ENCODE data around the gene BIN2. TPM values are rescaled to one million over a fixed set of nuclear protein-coding genes. Genes with fewer than 3 reads are reported as not detected.

BIN2 gene
- total and polyA plus RNA-seq, 9 of the 15 experiments (the other 6 are each of a cell fraction or from before 2014, with no cell fraction given) = 0.04 to 0.39 (median 0.25) TPM; not detected in 1

DNA sequence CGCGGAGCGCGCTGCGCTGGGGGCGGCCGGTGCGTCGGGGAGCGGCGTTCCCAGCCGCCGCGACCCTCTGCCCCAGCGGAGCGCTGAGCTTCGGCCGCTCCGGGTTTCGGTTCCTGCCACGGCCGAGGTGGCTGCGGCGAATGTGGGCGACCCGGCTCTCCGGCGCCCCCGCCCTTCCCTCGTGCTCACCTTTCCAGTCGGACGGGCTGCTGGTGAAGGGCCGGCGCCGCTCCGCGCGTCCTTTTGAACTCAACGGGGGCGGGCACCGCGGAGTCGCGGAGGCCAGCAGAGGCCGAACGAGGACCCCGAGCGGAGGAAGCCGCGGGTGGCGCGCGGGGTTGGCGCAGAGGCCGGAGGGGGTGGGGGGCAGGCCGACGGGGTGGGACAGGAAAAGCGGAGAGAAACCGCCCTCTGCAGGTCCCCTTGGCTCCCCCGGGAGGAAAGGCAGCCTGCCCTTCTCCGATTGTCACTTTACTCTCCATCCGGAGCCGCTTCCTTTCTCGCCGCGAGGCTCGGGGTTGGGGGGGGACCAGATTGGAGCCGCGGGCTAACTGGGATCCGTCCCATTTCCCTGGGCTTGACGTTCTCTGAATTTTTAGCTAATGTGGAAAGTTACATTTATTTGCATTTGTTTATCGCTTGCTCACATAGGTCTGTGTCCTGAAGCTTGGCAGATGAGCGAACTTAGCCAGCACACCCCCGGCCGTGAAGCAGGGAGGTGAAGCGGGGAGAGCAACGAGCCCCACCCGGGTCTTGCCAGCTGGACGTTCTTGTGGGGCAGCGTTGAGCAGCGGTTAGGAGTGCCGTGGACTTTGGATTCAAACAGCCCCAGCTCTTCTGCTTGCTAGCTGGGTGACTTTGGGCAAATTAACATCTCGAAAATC lies 53.7 kb downstream of the BIN2 start, which contains the start of gene SMAGP (continued):
- TF ChIP-seq NCOA4 (IDR thresholded peaks at IDR 0.05; ENCODE audit: partially characterized antibody) (no peak), DPF2 (IDR thresholded peaks at IDR 0.05) (no peak), YY1 (IDR thresholded peaks at IDR 0.05; ENCODE audit: borderline replicate concordance in 1 of 3, control insufficient read depth in 1 of 3, extremely low read depth in 1 of 3, insufficient read depth in 3 of 3, insufficient read length in 1 of 3, insufficient replicate concordance in 2 of 3, low read depth in 1 of 3, low read length in 2 of 3) (no peak), SLC30A9 (CRISPR knock-in tag; IDR thresholded peaks at IDR 0.05) (no peak), EHMT2 (IDR thresholded peaks at IDR 0.05) (no peak), SAFB (IDR thresholded peaks at IDR 0.05; ENCODE audit: borderline replicate concordance, low read depth, low read length) (no peak), NR3C1 (CRISPR knock-in tag; IDR thresholded peaks at IDR 0.05) (0 out of 2 replicates have a peak, but pooled peaks have one; percentile 45), NCOR1 (IDR thresholded peaks at IDR 0.05) (no peak), CCAR2 (IDR thresholded peaks at IDR 0.05; ENCODE audit: low read depth, low read length) (no peak), XRCC5 (IDR thresholded peaks at IDR 0.05; ENCODE audit: low read depth, low read length) (no peak), KLF1 (tag; IDR thresholded peaks at IDR 0.05) (no peak), ZKSCAN8 (CRISPR knock-in tag; IDR thresholded peaks at IDR 0.05) (no peak), TEAD1 (CRISPR knock-in tag; IDR thresholded peaks at IDR 0.05) (0 out of 4 replicates have a peak, but pooled peaks of 1 of the 2 experiments have one; percentile 34), XRCC3 (IDR thresholded peaks at IDR 0.05) (no peak), ZNF76 (CRISPR knock-in tag; IDR thresholded peaks at IDR 0.05; ENCODE audit: borderline replicate concordance) (no peak)
- TF ChIP-seq, protein P1, sequence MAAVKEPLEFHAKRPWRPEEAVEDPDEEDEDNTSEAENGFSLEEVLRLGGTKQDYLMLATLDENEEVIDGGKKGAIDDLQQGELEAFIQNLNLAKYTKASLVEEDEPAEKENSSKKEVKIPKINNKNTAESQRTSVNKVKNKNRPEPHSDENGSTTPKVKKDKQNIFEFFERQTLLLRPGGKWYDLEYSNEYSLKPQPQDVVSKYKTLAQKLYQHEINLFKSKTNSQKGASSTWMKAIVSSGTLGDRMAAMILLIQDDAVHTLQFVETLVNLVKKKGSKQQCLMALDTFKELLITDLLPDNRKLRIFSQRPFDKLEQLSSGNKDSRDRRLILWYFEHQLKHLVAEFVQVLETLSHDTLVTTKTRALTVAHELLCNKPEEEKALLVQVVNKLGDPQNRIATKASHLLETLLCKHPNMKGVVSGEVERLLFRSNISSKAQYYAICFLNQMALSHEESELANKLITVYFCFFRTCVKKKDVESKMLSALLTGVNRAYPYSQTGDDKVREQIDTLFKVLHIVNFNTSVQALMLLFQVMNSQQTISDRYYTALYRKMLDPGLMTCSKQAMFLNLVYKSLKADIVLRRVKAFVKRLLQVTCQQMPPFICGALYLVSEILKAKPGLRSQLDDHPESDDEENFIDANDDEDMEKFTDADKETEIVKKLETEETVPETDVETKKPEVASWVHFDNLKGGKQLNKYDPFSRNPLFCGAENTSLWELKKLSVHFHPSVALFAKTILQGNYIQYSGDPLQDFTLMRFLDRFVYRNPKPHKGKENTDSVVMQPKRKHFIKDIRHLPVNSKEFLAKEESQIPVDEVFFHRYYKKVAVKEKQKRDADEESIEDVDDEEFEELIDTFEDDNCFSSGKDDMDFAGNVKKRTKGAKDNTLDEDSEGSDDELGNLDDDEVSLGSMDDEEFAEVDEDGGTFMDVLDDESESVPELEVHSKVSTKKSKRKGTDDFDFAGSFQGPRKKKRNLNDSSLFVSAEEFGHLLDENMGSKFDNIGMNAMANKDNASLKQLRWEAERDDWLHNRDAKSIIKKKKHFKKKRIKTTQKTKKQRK (IDR thresholded peaks at IDR 0.05; ENCODE audit: borderline replicate concordance, low read depth, low read length) = no peak
- TF ChIP-seq, protein P2, sequence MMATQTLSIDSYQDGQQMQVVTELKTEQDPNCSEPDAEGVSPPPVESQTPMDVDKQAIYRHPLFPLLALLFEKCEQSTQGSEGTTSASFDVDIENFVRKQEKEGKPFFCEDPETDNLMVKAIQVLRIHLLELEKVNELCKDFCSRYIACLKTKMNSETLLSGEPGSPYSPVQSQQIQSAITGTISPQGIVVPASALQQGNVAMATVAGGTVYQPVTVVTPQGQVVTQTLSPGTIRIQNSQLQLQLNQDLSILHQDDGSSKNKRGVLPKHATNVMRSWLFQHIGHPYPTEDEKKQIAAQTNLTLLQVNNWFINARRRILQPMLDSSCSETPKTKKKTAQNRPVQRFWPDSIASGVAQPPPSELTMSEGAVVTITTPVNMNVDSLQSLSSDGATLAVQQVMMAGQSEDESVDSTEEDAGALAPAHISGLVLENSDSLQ (IDR thresholded peaks at IDR 0.05) = no peak
- TF ChIP-seq, protein P3, sequence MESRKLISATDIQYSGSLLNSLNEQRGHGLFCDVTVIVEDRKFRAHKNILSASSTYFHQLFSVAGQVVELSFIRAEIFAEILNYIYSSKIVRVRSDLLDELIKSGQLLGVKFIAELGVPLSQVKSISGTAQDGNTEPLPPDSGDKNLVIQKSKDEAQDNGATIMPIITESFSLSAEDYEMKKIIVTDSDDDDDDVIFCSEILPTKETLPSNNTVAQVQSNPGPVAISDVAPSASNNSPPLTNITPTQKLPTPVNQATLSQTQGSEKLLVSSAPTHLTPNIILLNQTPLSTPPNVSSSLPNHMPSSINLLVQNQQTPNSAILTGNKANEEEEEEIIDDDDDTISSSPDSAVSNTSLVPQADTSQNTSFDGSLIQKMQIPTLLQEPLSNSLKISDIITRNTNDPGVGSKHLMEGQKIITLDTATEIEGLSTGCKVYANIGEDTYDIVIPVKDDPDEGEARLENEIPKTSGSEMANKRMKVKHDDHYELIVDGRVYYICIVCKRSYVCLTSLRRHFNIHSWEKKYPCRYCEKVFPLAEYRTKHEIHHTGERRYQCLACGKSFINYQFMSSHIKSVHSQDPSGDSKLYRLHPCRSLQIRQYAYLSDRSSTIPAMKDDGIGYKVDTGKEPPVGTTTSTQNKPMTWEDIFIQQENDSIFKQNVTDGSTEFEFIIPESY (CRISPR knock-in tag; IDR thresholded peaks at IDR 0.05) = no peak
- TF ChIP-seq, protein P4, sequence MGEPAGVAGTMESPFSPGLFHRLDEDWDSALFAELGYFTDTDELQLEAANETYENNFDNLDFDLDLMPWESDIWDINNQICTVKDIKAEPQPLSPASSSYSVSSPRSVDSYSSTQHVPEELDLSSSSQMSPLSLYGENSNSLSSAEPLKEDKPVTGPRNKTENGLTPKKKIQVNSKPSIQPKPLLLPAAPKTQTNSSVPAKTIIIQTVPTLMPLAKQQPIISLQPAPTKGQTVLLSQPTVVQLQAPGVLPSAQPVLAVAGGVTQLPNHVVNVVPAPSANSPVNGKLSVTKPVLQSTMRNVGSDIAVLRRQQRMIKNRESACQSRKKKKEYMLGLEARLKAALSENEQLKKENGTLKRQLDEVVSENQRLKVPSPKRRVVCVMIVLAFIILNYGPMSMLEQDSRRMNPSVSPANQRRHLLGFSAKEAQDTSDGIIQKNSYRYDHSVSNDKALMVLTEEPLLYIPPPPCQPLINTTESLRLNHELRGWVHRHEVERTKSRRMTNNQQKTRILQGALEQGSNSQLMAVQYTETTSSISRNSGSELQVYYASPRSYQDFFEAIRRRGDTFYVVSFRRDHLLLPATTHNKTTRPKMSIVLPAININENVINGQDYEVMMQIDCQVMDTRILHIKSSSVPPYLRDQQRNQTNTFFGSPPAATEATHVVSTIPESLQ (CRISPR knock-in tag; IDR thresholded peaks at IDR 0.05) = no peak

Data from K562 (cell line).